Gastroesophageal sphincter (tissue), 4 donors: ENCODE results near the gene APLP1. TPM values are rescaled to one million over a fixed set of nuclear protein-coding genes. Genes with fewer than 3 reads are reported as not detected.

Experiments used
- ATAC-seq: fragments of 150-250 bp; one replicate; pipeline ENCODE4 v1.9.1; 2016; ENCODE audit warnings: mild to moderate bottlenecking, moderate library complexity
- H3K27ac ChIP-seq, 4 donors: fragments of 200-600 bp; sonication (generic) in 3 of 4; 1 replicate in 3 of 4; 2 replicates in 1 of 4; pipeline ENCODE4 v1.5.1; 2016 to 2019
- H3K27me3 ChIP-seq: fragments of 200-600 bp; sonication (generic); one replicate; pipeline ENCODE4 v1.5.1; 2019
- H3K36me3 ChIP-seq, 2 donors: fragments of 200-600 bp; sonication (generic); one replicate each; pipeline ENCODE4 v1.5.1; 2019; ENCODE audit warnings: control low read depth in 1 of 2
- H3K4me1 ChIP-seq, 3 donors: fragments of 200-600 bp; sonication (generic); 1 replicate in 2 of 3; 2 replicates in 1 of 3; pipeline ENCODE4 v1.5.1; 2016 to 2019; ENCODE audit warnings: control low read depth in 2 of 3
- H3K4me3 ChIP-seq, 2 donors: fragments of 200-600 bp; sonication (generic); one replicate each; pipeline ENCODE4 v1.5.1; 2019; ENCODE audit warnings: mild to moderate bottlenecking in 1 of 2, moderate library complexity in 1 of 2
- H3K9me3 ChIP-seq, 3 donors: fragments of 200-600 bp; sonication (generic); one replicate each; pipeline ENCODE4 v1.5.1; 2017 to 2019; ENCODE audit warnings: control low read depth in 2 of 3
- CTCF ChIP-seq, 4 experiments: fragments of 200-600 bp in 2 of 4; fragments of 450-650 bp in 2 of 4; sonication (generic) in 1 of 4; IDR thresholded peaks; one replicate each; pipeline ENCODE4 v1.5.1; 2017 to 2019; ENCODE audit warnings: antibody characterized with exemption in 4 of 4, mild to moderate bottlenecking in 2 of 4, moderate library complexity in 2 of 4
- EP300 ChIP-seq: sonication (generic); formaldehyde crosslinking; IDR thresholded peaks from one replicate; pipeline ENCODE4 v1.6.1; 2017; ENCODE audit warnings: antibody characterized with exemption, mild to moderate bottlenecking
- POLR2A ChIP-seq, 2 donors: fragments of 450-650 bp; IDR thresholded peaks; one replicate each; pipeline ENCODE4 v1.6.1; 2017; ENCODE audit warnings: antibody characterized with exemption in 2 of 2, mild to moderate bottlenecking in 2 of 2, moderate library complexity in 1 of 2
- POLR2AphosphoS5 ChIP-seq: sonication (generic); formaldehyde crosslinking; IDR thresholded peaks from one replicate; pipeline ENCODE4 v1.6.1; 2017; ENCODE audit warnings: antibody characterized with exemption
- WGBS, 2 donors: methylation state at CpG; one replicate each; pipeline ENCODE4 v1.1.5; 2018; ENCODE audit warnings: low coverage in 1 of 2; 5-methylcytosine and 5-hydroxymethylcytosine counted together
- total RNA-seq, 4 donors: library from RNA; depleted of rRNA; stranded (reverse); fragments of >200 nt; gene quantifications; one replicate each; pipeline ENCODE4 v1.1.0, GENCODE V29; 2016

The APLP1 gene
- total RNA-seq, 4 donors from 2014 or later, result 4.7 to 10.0 (median 8.8) TPM

DNA sequence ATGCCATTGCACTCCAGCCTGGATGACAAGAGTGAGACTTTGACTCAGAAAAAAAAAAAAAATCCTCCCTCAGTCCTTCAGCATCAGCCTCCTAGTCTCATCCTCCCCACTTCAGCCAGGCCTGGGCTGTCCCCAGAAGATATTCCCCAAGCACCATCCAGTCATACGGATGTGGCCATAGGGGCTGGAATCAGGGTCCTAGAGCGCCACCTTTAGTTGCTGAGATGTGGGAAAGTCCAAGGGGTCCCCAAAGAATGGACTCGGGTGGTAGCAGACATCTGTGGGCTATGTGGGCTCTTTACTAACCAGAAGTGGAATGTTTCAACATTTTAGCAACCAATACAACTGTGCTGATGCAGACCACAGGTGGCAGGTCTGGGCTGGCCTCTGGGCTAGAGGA lies 42.8 kb downstream of the APLP1 start:
- H3K36me3 ChIP-seq, result no peaks in the 10 kb centered on the region
- ATAC-seq, result no peak
- no peaks in the 10 kb centered on the region for H3K9me3 ChIP-seq
- 17 to 80% methylated on average over 1 of the region's 3 CpGs for WGBS, 2 donors
- TF ChIP-seq EP300 (no peak), CTCF (IDR thresholded peaks at IDR 0.05) (no peak), POLR2AphosphoS5 (no peak), POLR2A (IDR thresholded peaks at IDR 0.05) (no peak)
- H3K4me3 ChIP-seq, result no peak overlapping the region
- no peak overlapping the region for H3K27ac ChIP-seq
- H3K27me3 ChIP-seq, result no peaks in the 10 kb centered on the region
- peaks cover 0 to 20% (median 6%) of the 10 kb centered on the region in 3 donors for H3K4me1 ChIP-seq

DNA sequence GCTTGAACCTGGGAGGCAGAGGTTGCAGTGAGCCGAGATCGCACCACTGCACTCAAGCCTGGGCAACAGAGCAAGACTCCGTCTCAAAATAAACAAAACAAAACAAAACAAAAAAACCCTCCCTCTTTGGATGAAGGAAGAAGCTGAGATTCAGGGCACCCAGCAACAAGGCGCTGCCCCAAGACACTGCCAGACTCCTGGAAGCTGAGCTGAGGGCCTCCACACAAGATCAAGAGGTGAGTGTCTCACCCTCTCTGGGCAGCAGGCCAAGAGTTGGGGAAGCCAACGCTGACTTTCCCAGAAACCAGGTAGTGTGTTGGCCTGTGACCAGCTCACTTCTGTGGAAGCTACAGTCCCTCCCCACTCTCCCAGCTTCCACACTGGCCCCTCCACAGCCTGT lies 43.4 kb downstream of the APLP1 start:
- H3K4me3 ChIP-seq, result no peak overlapping the region
- no peak overlapping the region for H3K27ac ChIP-seq
- TF ChIP-seq POLR2AphosphoS5, result no peak
- no peak for TF ChIP-seq POLR2A (IDR thresholded peaks at IDR 0.05)
- no peak for TF ChIP-seq CTCF (IDR thresholded peaks at IDR 0.05)
- TF ChIP-seq EP300, result no peak
- H3K9me3 ChIP-seq, result no peaks in the 10 kb centered on the region
- 44 to 65% methylated on average over 2 to 3 of the region's 5 CpGs for WGBS, 2 donors
- no peaks in the 10 kb centered on the region for H3K36me3 ChIP-seq
- ATAC-seq, result no peak
- H3K4me1 ChIP-seq, result peaks cover 0 to 14% (median 1%) of the 10 kb centered on the region in 3 donors
- no peaks in the 10 kb centered on the region for H3K27me3 ChIP-seq

DNA sequence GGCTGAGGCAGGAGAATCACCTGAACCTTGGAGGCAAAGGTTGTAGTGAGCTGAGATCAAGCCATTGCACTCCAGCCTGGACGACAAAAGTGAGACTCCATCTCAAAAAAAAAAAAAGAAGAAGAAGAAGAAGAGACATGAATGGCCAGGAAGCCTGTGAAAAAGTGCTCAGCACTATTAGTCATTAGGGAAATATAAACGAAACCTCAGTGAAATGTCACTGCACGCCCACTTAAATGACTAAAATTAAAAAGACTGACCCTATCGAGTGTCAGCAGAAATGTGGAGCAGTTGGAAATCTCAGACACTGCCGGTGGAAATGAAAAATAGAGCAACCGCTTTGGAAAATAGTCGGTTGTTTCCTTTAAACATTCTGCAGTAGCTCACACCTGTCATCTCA lies 45.2 kb downstream of the APLP1 start:
- Histone ChIP-seq H3K4me1 (peaks cover 0 to 6% (median 0%) of the 10 kb centered on the region in 3 donors), H3K36me3 (no peaks in the 10 kb centered on the region), H3K9me3 (no peaks in the 10 kb centered on the region), H3K4me3 (no peak overlapping the region), H3K27ac (no peak overlapping the region), H3K27me3 (no peaks in the 10 kb centered on the region)
- no peak for ATAC-seq
- no peak for TF ChIP-seq EP300
- no peak for TF ChIP-seq POLR2A (IDR thresholded peaks at IDR 0.05)
- no peak for TF ChIP-seq CTCF (IDR thresholded peaks at IDR 0.05)
- no peak for TF ChIP-seq POLR2AphosphoS5
- WGBS, 2 donors, result 0 to 14% methylated on average over 6 to 7 of the region's 7 CpGs

- 59 to 62% methylated on average over 3 of the region's 3 CpGs for WGBS, 2 donors
Measured at GRCh38 chr19:35915443-35915842, 47.1 kb downstream of the APLP1 start.

More at GRCh38 chr19:35915443-35915842, 47.1 kb downstream of the APLP1 start:
- H3K36me3 ChIP-seq, result no peaks in the 10 kb centered on the region
- no peaks in the 10 kb centered on the region for H3K9me3 ChIP-seq
- H3K27me3 ChIP-seq, result no peaks in the 10 kb centered on the region
- no peak overlapping the region for H3K27ac ChIP-seq
- no peak overlapping the region for H3K4me3 ChIP-seq
- no peak for ATAC-seq
- TF ChIP-seq POLR2A (IDR thresholded peaks at IDR 0.05) (no peak), POLR2AphosphoS5 (no peak), EP300 (no peak), CTCF (IDR thresholded peaks at IDR 0.05) (no peak)
- peaks cover 0 to 6% (median 0%) of the 10 kb centered on the region in 3 donors for H3K4me1 ChIP-seq
